ENCODE measurements around the gene CDKN3. TPM values are rescaled to one million over a fixed set of nuclear protein-coding genes. Genes with fewer than 3 reads are reported as not detected.
"Not testable (repeated sequence)": the region's sequence is repeated elsewhere in the genome, so short reads cannot be mapped to it uniquely, and the experiment has no call there.

Gene CDKN3
- polyA plus RNA-seq, 3 donors from 2014 or later, result 2.7 to 6.4 (median 6.4) TPM

- Mint-ChIP-seq H3K27me3 (ENCODE audit: low read depth in 3 of 3) (peaks cover 17 to 22% (median 18%) of the 10 kb centered on the region in 3 donors), H3K4me1 (peaks cover 19 to 20% of the 10 kb centered on the region in 2 donors)
- DNase-seq, H3K4me3 Mint-ChIP-seq, H3K27ac Mint-ChIP-seq, H3K36me3 Mint-ChIP-seq, H3K9me3 Mint-ChIP-seq: not testable (repeated sequence)
Observed at GRCh38 chr14:54442961-54443360, 46.2 kb downstream of the CDKN3 start.

GRCh38 chr14:54443981-54444380 is 47.2 kb downstream of the CDKN3 start:
- Mint-ChIP-seq H3K27me3 (ENCODE audit: low read depth in 3 of 3) (peaks cover 17 to 22% (median 18%) of the 10 kb centered on the region in 3 donors), H3K9me3 (no peaks in the 10 kb centered on the region), H3K27ac (no peak overlapping the region), H3K36me3 (no peaks in the 10 kb centered on the region), H3K4me1 (peaks cover 19 to 20% of the 10 kb centered on the region in 2 donors), H3K4me3 (no peak overlapping the region)
- DNase-seq, result no peak

GRCh38 chr14:54444681-54445080 is 47.9 kb downstream of the CDKN3 start:
- Mint-ChIP-seq H3K4me3 (no peak overlapping the region), H3K4me1 (peaks cover 17 to 19% of the 10 kb centered on the region in 2 donors), H3K27me3 (ENCODE audit: low read depth in 3 of 3) (peaks cover 17 to 22% (median 18%) of the 10 kb centered on the region in 3 donors), H3K9me3 (no peaks in the 10 kb centered on the region), H3K36me3 (no peaks in the 10 kb centered on the region), H3K27ac (no peak overlapping the region)
- no peak for DNase-seq

GRCh38 chr14:54446161-54446693 is 49.4 kb downstream of the CDKN3 start:
- peaks cover 9 to 15% (median 9%) of the 10 kb centered on the region in 3 donors for H3K27me3 Mint-ChIP-seq (ENCODE audit: low read depth in 3 of 3)
- no peak overlapping the region for H3K4me3 Mint-ChIP-seq
- no peak overlapping the region for H3K27ac Mint-ChIP-seq
- DNase-seq, result no peak
- H3K9me3 Mint-ChIP-seq, result no peaks in the 10 kb centered on the region
- H3K36me3 Mint-ChIP-seq, result no peaks in the 10 kb centered on the region
- peaks cover 7 to 8% of the 10 kb centered on the region in 2 donors for H3K4me1 Mint-ChIP-seq

GRCh38 chr14:54447231-54447692 is 50.5 kb downstream of the CDKN3 start:
- Mint-ChIP-seq H3K4me1 (no peaks in the 10 kb centered on the region), H3K27me3 (ENCODE audit: low read depth in 3 of 3) (peaks cover 1 to 7% (median 3%) of the 10 kb centered on the region in 3 donors), H3K9me3 (no peaks in the 10 kb centered on the region), H3K36me3 (no peaks in the 10 kb centered on the region), H3K4me3 (no peak overlapping the region), H3K27ac (no peak overlapping the region)
- no peak for DNase-seq

- no peak overlapping the region for H3K4me3 Mint-ChIP-seq
Observed at GRCh38 chr14:54450535-54450934, 53.7 kb downstream of the CDKN3 start.

GRCh38 chr14:54451121-54451601 is 54.4 kb downstream of the CDKN3 start:
- Mint-ChIP-seq H3K27ac (no peak overlapping the region), H3K27me3 (ENCODE audit: low read depth in 3 of 3) (peaks cover 0 to 2% (median 0%) of the 10 kb centered on the region in 3 donors), H3K4me1 (no peaks in the 10 kb centered on the region), H3K9me3 (no peaks in the 10 kb centered on the region), H3K4me3 (no peak overlapping the region), H3K36me3 (no peaks in the 10 kb centered on the region)
- no peak for DNase-seq

More at GRCh38 chr14:54450535-54450934, 53.7 kb downstream of the CDKN3 start:
- no peaks in the 10 kb centered on the region for H3K36me3 Mint-ChIP-seq
- H3K9me3 Mint-ChIP-seq, result no peaks in the 10 kb centered on the region
- H3K27ac Mint-ChIP-seq, result no peak overlapping the region
- peaks cover 0 to 2% (median 0%) of the 10 kb centered on the region in 3 donors for H3K27me3 Mint-ChIP-seq (ENCODE audit: low read depth in 3 of 3)
- H3K4me1 Mint-ChIP-seq, result no peaks in the 10 kb centered on the region
- DNase-seq, result no peak

GRCh38 chr14:54451961-54452360 is 55.2 kb downstream of the CDKN3 start:
- Mint-ChIP-seq H3K27ac (no peak overlapping the region), H3K27me3 (ENCODE audit: low read depth in 3 of 3) (peaks cover 0 to 2% (median 0%) of the 10 kb centered on the region in 3 donors), H3K36me3 (no peaks in the 10 kb centered on the region), H3K4me1 (no peaks in the 10 kb centered on the region), H3K4me3 (no peak overlapping the region), H3K9me3 (no peaks in the 10 kb centered on the region)
- no peak for DNase-seq

- no peak for DNase-seq
- no peaks in the 10 kb centered on the region for H3K4me1 Mint-ChIP-seq
- no peak overlapping the region for H3K27ac Mint-ChIP-seq
- H3K4me3 Mint-ChIP-seq, result no peak overlapping the region
- no peaks in the 10 kb centered on the region for H3K36me3 Mint-ChIP-seq
- no peaks in the 10 kb centered on the region for H3K9me3 Mint-ChIP-seq
- H3K27me3 Mint-ChIP-seq (ENCODE audit: low read depth in 3 of 3), result peaks cover 0 to 2% (median 0%) of the 10 kb centered on the region in 3 donors
Observed at GRCh38 chr14:54453252-54453651, 56.4 kb downstream of the CDKN3 start.

GRCh38 chr14:54453990-54454389 is 57.2 kb downstream of the CDKN3 start:
- not testable (repeated sequence) for H3K27ac Mint-ChIP-seq; H3K9me3 Mint-ChIP-seq; H3K27me3 Mint-ChIP-seq (ENCODE audit: low read depth in 3 of 3); H3K36me3 Mint-ChIP-seq; H3K4me3 Mint-ChIP-seq; DNase-seq; H3K4me1 Mint-ChIP-seq

GRCh38 chr14:54455363-54455762 is 58.6 kb downstream of the CDKN3 start:
- Mint-ChIP-seq H3K36me3 (peaks cover 0 to 12% (median 0%) of the 10 kb centered on the region in 3 donors), H3K27ac (no peak overlapping the region), H3K27me3 (ENCODE audit: low read depth in 3 of 3) (peaks cover 0 to 2% (median 2%) of the 10 kb centered on the region in 3 donors), H3K4me1 (no peaks in the 10 kb centered on the region), H3K4me3 (no peak overlapping the region), H3K9me3 (no peaks in the 10 kb centered on the region)
- DNase-seq, result no peak

- H3K36me3 Mint-ChIP-seq, result peaks cover 0 to 12% (median 0%) of the 10 kb centered on the region in 3 donors
- not testable (repeated sequence) for H3K4me1 Mint-ChIP-seq; DNase-seq; H3K4me3 Mint-ChIP-seq; H3K9me3 Mint-ChIP-seq; H3K27ac Mint-ChIP-seq; H3K27me3 Mint-ChIP-seq (ENCODE audit: low read depth in 3 of 3)
Observed at GRCh38 chr14:54456820-54457608, 60.2 kb downstream of the CDKN3 start.

GRCh38 chr14:54457609-54457996 is 60.8 kb downstream of the CDKN3 start:
- no peak overlapping the region for H3K27ac Mint-ChIP-seq
- no peaks in the 10 kb centered on the region for H3K4me1 Mint-ChIP-seq
- DNase-seq, result no peak
- no peak overlapping the region for H3K4me3 Mint-ChIP-seq
- peaks cover 0 to 12% (median 0%) of the 10 kb centered on the region in 3 donors for H3K36me3 Mint-ChIP-seq
- H3K27me3 Mint-ChIP-seq (ENCODE audit: low read depth in 3 of 3), result peaks cover 0 to 4% (median 2%) of the 10 kb centered on the region in 3 donors
- H3K9me3 Mint-ChIP-seq, result no peaks in the 10 kb centered on the region

GRCh38 chr14:54458536-54458935 is 61.7 kb downstream of the CDKN3 start:
- H3K36me3 Mint-ChIP-seq, result peaks cover 0 to 14% (median 0%) of the 10 kb centered on the region in 3 donors
- not testable (repeated sequence) for H3K4me1 Mint-ChIP-seq; H3K4me3 Mint-ChIP-seq; H3K9me3 Mint-ChIP-seq; H3K27me3 Mint-ChIP-seq (ENCODE audit: low read depth in 3 of 3); H3K27ac Mint-ChIP-seq; DNase-seq
